ENCODE data around the gene PARD3B.

GRCh38 chr2:205607146-205607545 lies 1061.9 kb downstream of the PARD3B start:
- no peak for TF ChIP-seq CTCF (IDR thresholded peaks at IDR 0.05)
- TF ChIP-seq REST (IDR thresholded peaks at IDR 0.05; ENCODE audit: insufficient read depth in 1 of 2, low read depth in 2 of 2, low read length in 1 of 2) = no peak
- no peak for TF ChIP-seq POLR2AphosphoS5 (IDR thresholded peaks at IDR 0.05; ENCODE audit: low read depth, low read length)
- TF ChIP-seq TCF7L2 (IDR thresholded peaks at IDR 0.05; ENCODE audit: low read depth, low read length) = no peak
- no peak for TF ChIP-seq SIN3A (IDR thresholded peaks at IDR 0.05; ENCODE audit: borderline replicate concordance, insufficient read depth, low read depth, low read length)

Measured in Panc1 (cell line).